ENCODE results near the gene AZIN2. TPM values are rescaled to one million over a fixed set of nuclear protein-coding genes. Genes with fewer than 3 reads are reported as not detected.

Gene AZIN2
- total RNA-seq, 1 experiment from 2014 or later, result 7.3 TPM

- H3F3A ChIP-seq (ENCODE audit: insufficient read depth, low read depth), result peaks cover 3% of the 10 kb centered on the region; the same call in 1 of the 2 replicates
- H3K27ac ChIP-seq, result no peak overlapping the region
- ChIA-PET CTCF (no interaction called here), POLR2A (ENCODE audit: unreplicated experiment) (no interaction called here)
- no TSS peak for BruUV-seq (replicated peaks)
- intact Hi-C loops (cut with micrococcal nuclease; ENCODE audit: unreplicated experiment), result loop anchor here (5.0 kb wide), 3 partner anchors 112 to 502 kb away; no protein-coding TSS in a partner anchor
- H3K4me1 ChIP-seq (replicated peaks; ENCODE audit: insufficient read depth), result no peaks in the 10 kb centered on the region
- no peaks in the 10 kb centered on the region for H4K20me1 ChIP-seq (ENCODE audit: insufficient read depth)
- no peak overlapping the region for H2AFZ ChIP-seq
- H3K79me2 ChIP-seq (ENCODE audit: low read depth), result no peaks in the 10 kb centered on the region
- no peaks in the 10 kb centered on the region for H3K27me3 ChIP-seq (ENCODE audit: insufficient read depth, low read depth)
- no peaks in the 10 kb centered on the region for H3K36me3 ChIP-seq (ENCODE audit: low read depth)
- H3K9me3 ChIP-seq (ENCODE audit: insufficient read depth, low read depth), result no peaks in the 10 kb centered on the region
- DNase-seq, result no peak
- no peaks in the 10 kb centered on the region for H3K9me2 ChIP-seq (ENCODE audit: insufficient read depth)
- H3K4me2 ChIP-seq, result no peak overlapping the region
- no peak overlapping the region for H3K4me3 ChIP-seq
- TF ChIP-seq EZH2 (IDR thresholded peaks at IDR 0.05; ENCODE audit: low read depth) (no peak), CTCF (conservative IDR thresholded peaks at IDR 0.05) (no peak)
Measured at GRCh38 chr1:33110477-33110876, 29.5 kb downstream of the AZIN2 start.

GRCh38 chr1:33111965-33112364 is 31.0 kb downstream of the AZIN2 start:
- Histone ChIP-seq H2AFZ (no peak overlapping the region), H3K9me3 (ENCODE audit: insufficient read depth, low read depth) (no peaks in the 10 kb centered on the region), H3K4me3 (no peak overlapping the region), H3K4me1 (replicated peaks; ENCODE audit: insufficient read depth) (no peaks in the 10 kb centered on the region), H3K27me3 (ENCODE audit: insufficient read depth, low read depth) (no peaks in the 10 kb centered on the region), H3K4me2 (no peak overlapping the region), H3F3A (ENCODE audit: insufficient read depth, low read depth) (peaks cover 3% of the 10 kb centered on the region; the same call in 1 of the 2 replicates), H3K9me2 (ENCODE audit: insufficient read depth) (no peaks in the 10 kb centered on the region), H3K36me3 (ENCODE audit: low read depth) (no peaks in the 10 kb centered on the region), H4K20me1 (ENCODE audit: insufficient read depth) (no peaks in the 10 kb centered on the region), H3K79me2 (ENCODE audit: low read depth) (no peaks in the 10 kb centered on the region), H3K27ac (no peak overlapping the region)
- BruUV-seq (replicated peaks), result no TSS peak
- DNase-seq, result no peak
- ChIA-PET CTCF (no interaction called here), POLR2A (ENCODE audit: unreplicated experiment) (no interaction called here)
- intact Hi-C loops (cut with micrococcal nuclease; ENCODE audit: unreplicated experiment), result loop anchor here (1.0 to 5.0 kb wide), 6 partner anchors 110 to 500 kb away; no protein-coding TSS in a partner anchor
- TF ChIP-seq EZH2 (IDR thresholded peaks at IDR 0.05; ENCODE audit: low read depth) (no peak), CTCF (conservative IDR thresholded peaks at IDR 0.05) (peak; percentile 69)

GRCh38 chr1:33117440-33118085 is 36.6 kb downstream of the AZIN2 start:
- Histone ChIP-seq H3K4me2 (no peak overlapping the region), H3F3A (ENCODE audit: insufficient read depth, low read depth) (peaks cover under 1% of the 10 kb centered on the region; the same call in 1 of the 2 replicates), H3K27ac (no peak overlapping the region), H3K9me3 (ENCODE audit: insufficient read depth, low read depth) (no peaks in the 10 kb centered on the region), H3K9me2 (ENCODE audit: insufficient read depth) (no peaks in the 10 kb centered on the region), H2AFZ (no peak overlapping the region), H3K4me1 (replicated peaks; ENCODE audit: insufficient read depth) (no peaks in the 10 kb centered on the region), H3K36me3 (ENCODE audit: low read depth) (no peaks in the 10 kb centered on the region), H3K27me3 (ENCODE audit: insufficient read depth, low read depth) (no peaks in the 10 kb centered on the region), H3K4me3 (no peak overlapping the region), H3K79me2 (ENCODE audit: low read depth) (no peaks in the 10 kb centered on the region), H4K20me1 (ENCODE audit: insufficient read depth) (no peaks in the 10 kb centered on the region)
- ChIA-PET POLR2A (ENCODE audit: unreplicated experiment) (no interaction called here), CTCF (no interaction called here)
- no peak for DNase-seq
- no TSS peak for BruUV-seq (replicated peaks)
- intact Hi-C loops (cut with micrococcal nuclease; ENCODE audit: unreplicated experiment), result no loop called here
- no peak for TF ChIP-seq CTCF (conservative IDR thresholded peaks at IDR 0.05)
- no peak for TF ChIP-seq EZH2 (IDR thresholded peaks at IDR 0.05; ENCODE audit: low read depth)

Data from PC-9 (cell line).